K562 (cell line): ENCODE results near the gene ZMYM4. TPM values are rescaled to one million over a fixed set of nuclear protein-coding genes. Genes with fewer than 3 reads are reported as not detected.

ENCODE experiments used
- ATF6 ChIP-seq: sonication (generic); formaldehyde crosslinking; IDR thresholded peaks from 2 replicates; pipeline ENCODE4 v1.4.0; 2020; ENCODE audit warnings: mild to moderate bottlenecking, missing genetic modification reagents
- CBFB ChIP-seq: sonication (generic); formaldehyde crosslinking; IDR thresholded peaks from 2 replicates; pipeline ENCODE4 v1.4.0; 2020; ENCODE audit warnings: mild to moderate bottlenecking, missing genetic modification reagents
- DDX20 ChIP-seq: fragments of 450-650 bp; IDR thresholded peaks from 2 replicates; pipeline ENCODE4 v1.6.1; 2016; ENCODE audit warnings: missing genetic modification characterization, low read depth, mild to moderate bottlenecking, missing compliant biosample characterization, moderate library complexity
- E2F6 ChIP-seq, 2 experiments: IDR thresholded peaks; 2 replicates each; pipeline ENCODE4 v1.6.1; 2011; ENCODE audit warnings: borderline replicate concordance in 1 of 2, control low read depth in 1 of 2, low read depth in 1 of 2, low read length in 1 of 2, mild to moderate bottlenecking in 1 of 2, mixed read lengths in 1 of 2, moderate library complexity in 1 of 2; ENCODE audit not compliant: insufficient read depth in 1 of 2, insufficient read length in 1 of 2, poor library complexity in 1 of 2, severe bottlenecking in 1 of 2; ENCODE audit errors: extremely low read depth in 1 of 2
- ELF2 ChIP-seq: fragments of 250-450 bp; sonication (Bioruptor Pico); IDR thresholded peaks from 2 replicates; pipeline ENCODE4 v1.5.0; 2021; ENCODE audit warnings: mild to moderate bottlenecking
- GABPA ChIP-seq: fragments of 200-800 bp; sonication (Bioruptor generic); conservative IDR thresholded peaks from 2 replicates; pipeline ENCODE4 v1.6.1; 2016; ENCODE audit warnings: low read depth, missing genetic modification characterization, missing compliant biosample characterization
- HDAC6 ChIP-seq: IDR thresholded peaks from 2 replicates; pipeline ENCODE4 v1.6.1; 2012; ENCODE audit warnings: low read depth, mild to moderate bottlenecking, control low read depth, inconsistent platforms, low read length, moderate library complexity
- MAX ChIP-seq: sonication (generic); formaldehyde crosslinking; IDR thresholded peaks from 2 replicates; pipeline ENCODE4 v1.9.0; 2022; ENCODE audit warnings: mild to moderate bottlenecking, missing genetic modification reagents
- SRF ChIP-seq, 2 experiments: fragments of 250-450, 450-650 bp in 1 of 2; sonication (Bioruptor Pico) in 1 of 2; sonication (generic) in 1 of 2; formaldehyde crosslinking; IDR thresholded peaks; 2 replicates each; pipeline versions ENCODE4 v1.5.0 to v1.5.1; 2020 to 2022; ENCODE audit warnings: mild to moderate bottlenecking in 1 of 2, missing genetic modification reagents in 1 of 2
- SUPT5H ChIP-seq: fragments of 450-650 bp; IDR thresholded peaks from 2 replicates; pipeline ENCODE4 v1.6.1; 2016
- TFE3 ChIP-seq: fragments of 450-650 bp; formaldehyde crosslinking; IDR thresholded peaks from 2 replicates; pipeline ENCODE4 v1.4.0; 2020; ENCODE audit warnings: mild to moderate bottlenecking, mixed read lengths
- THRB ChIP-seq: fragments of 450-650 bp; formaldehyde crosslinking; conservative IDR thresholded peaks from 2 replicates; pipeline ENCODE4 v1.4.0; 2022; ENCODE audit warnings: mild to moderate bottlenecking, missing genetic modification characterization
- UBTF ChIP-seq, 2 experiments: IDR thresholded peaks; 2 replicates each; pipeline ENCODE4 v1.6.1; 2012; ENCODE audit warnings: improper control_type of control experiment in 2 of 2, low read depth in 2 of 2, low read length in 2 of 2, borderline replicate concordance in 1 of 2
- polyA plus RNA-seq, 8 experiments: library from polyadenylated mRNA; depleted of rRNA in 4 of 8; stranded (reverse) in 5 of 8; unstranded in 3 of 8; fragments of >200 nt; fragmentation: Nextera tagmentation in 2 of 8; fragmentation: Illumina TruSeq in 1 of 8; extraction: Ambion mirVana in 2 of 8; extraction: Trizol in 1 of 8; gene quantifications; 2 replicates each; pipeline versions ENCODE4 v1.2.1 to v1.2.3, GENCODE V29; 2011 to 2014; ENCODE audit warnings: inconsistent platforms in 1 of 8, missing spikeins in 1 of 8
- total RNA-seq, 7 experiments: library from RNA; depleted of rRNA in 6 of 7; stranded (reverse); fragments of >200 nt in 6 of 7; fragmentation: Illumina TruSeq in 2 of 7; extraction: Trizol in 2 of 7; gene quantifications; 2 replicates each; pipeline versions ENCODE4 v1.2.1 to v1.2.3, GENCODE V29; 2011 to 2021; ENCODE audit warnings: low replicate concordance in 1 of 7

The ZMYM4 gene
- total and polyA plus RNA-seq, 9 of the 15 experiments (the other 6 are each of a cell fraction or from before 2014, with no cell fraction given): 15.2 to 77.2 (median 63.3) TPM

GRCh38 chr1:35268282-35269200 is at the start of gene ZMYM4 (continued):
- TF ChIP-seq ATF6 (CRISPR knock-in tag) (no peak), E2F6 (IDR thresholded peaks at IDR 0.05; ENCODE audit: borderline replicate concordance in 1 of 2, extremely low read depth in 1 of 2, insufficient read depth in 1 of 2, insufficient read length in 1 of 2, low read depth in 1 of 2, low read length in 1 of 2, poor library complexity in 1 of 2, severe bottlenecking in 1 of 2) (peak; percentile 65 to 86), UBTF (IDR thresholded peaks at IDR 0.05; ENCODE audit: borderline replicate concordance in 1 of 2, low read depth in 2 of 2, low read length in 2 of 2) (peak in 1 of 2 experiments; percentile 25; a peak in 1 of 4 replicates), DDX20 (tag) (no peak), MAX (no peak), HDAC6 (no peak), SUPT5H (peak; percentile 72), ELF2 (CRISPR knock-in tag) (peak; percentile 43; the same call in 1 of the 2 replicates), CBFB (CRISPR knock-in tag) (peak; percentile 96), TFE3 (CRISPR knock-in tag) (no peak), SRF (CRISPR knock-in tag; IDR thresholded peaks at IDR 0.05) (0 out of 4 replicates have a peak, but pooled peaks of 1 of the 2 experiments have one; percentile 49), THRB (no peak), GABPA (peak; percentile 39)
